Caco-2 (cell line): ENCODE data around the gene COPZ1. TPM values are rescaled to one million over a fixed set of nuclear protein-coding genes. Genes with fewer than 3 reads are reported as not detected.

Experiments used
- Bru-seq: library from RNA; stranded (reverse); fragments of 400-500 nt; gene quantifications from one replicate; lab custom pipeline; 2021; lab: Mats Ljungman, UMichigan
- BruChase-seq, 2 experiments: library from RNA; stranded (reverse); fragments of 400-500 nt; gene quantifications; one replicate each; lab custom pipeline; 2021; lab: Mats Ljungman, UMichigan
- BruUV-seq: library from RNA; stranded (reverse); fragments of 400-500 nt; replicated peaks from 2 replicates; lab custom pipeline; 2021; lab: Mats Ljungman, UMichigan
- CTCF ChIA-PET: fragments of 300-600 bp; sonication (Branson Sonifier 250); formaldehyde crosslinking; loops from one replicate; lab custom pipeline; 2022; ENCODE audit warnings: antibody characterized with exemption; lab: Charles Lee
- POLR2A ChIA-PET: fragments of 300-600 bp; sonication (Branson Sonifier 250); formaldehyde crosslinking; loops from one replicate; lab custom pipeline; 2022; ENCODE audit warnings: antibody characterized with exemption; lab: Charles Lee
- DNase-seq, 2 experiments: peaks; one replicate each; pipeline versions ENCODE4 v3.0.0 to v3.0.0-alpha.2; 2020 to 2022
- H3K27me3 ChIP-seq: replicated peaks from 2 replicates; pipeline ENCODE4 v1.6.0; 2011; ENCODE audit warnings: low read length; ENCODE audit not compliant: control insufficient read depth, insufficient read depth
- H3K36me3 ChIP-seq: 2 replicates; pipeline ENCODE4 v1.5.1; 2011; ENCODE audit warnings: low read length; ENCODE audit not compliant: control insufficient read depth, insufficient read depth
- H3K4me1 ChIP-seq: fragments of 250-450 bp; sonication (Bioruptor Pico); 2 replicates; pipeline ENCODE4 v1.5.1; 2020; ENCODE audit warnings: mild to moderate bottlenecking
- H3K4me3 ChIP-seq: 2 replicates; pipeline ENCODE4 v1.5.1; 2011; ENCODE audit warnings: low read depth, mild to moderate bottlenecking, control low read depth, low read length
- H3K9me3 ChIP-seq: fragments of 250-450 bp; sonication (Bioruptor Pico); 2 replicates; pipeline ENCODE4 v1.5.1; 2020; ENCODE audit warnings: mild to moderate bottlenecking, moderate library complexity
- H3K27ac Mint-ChIP-seq: one replicate; pipeline ENCODE4 v1.8.0; 2022; ENCODE audit warnings: mixed read lengths; ENCODE audit not compliant: unreplicated experiment
- H3K27me3 Mint-ChIP-seq: one replicate; pipeline ENCODE4 v1.8.0; 2022; ENCODE audit warnings: mixed read lengths; ENCODE audit not compliant: insufficient read depth, unreplicated experiment
- H3K36me3 Mint-ChIP-seq: one replicate; pipeline ENCODE4 v1.8.0; 2022; ENCODE audit warnings: mild to moderate bottlenecking, mixed read lengths; ENCODE audit not compliant: insufficient read depth, unreplicated experiment
- H3K4me1 Mint-ChIP-seq: one replicate; pipeline ENCODE4 v1.8.0; 2022; ENCODE audit warnings: low read depth, mixed read lengths; ENCODE audit not compliant: unreplicated experiment
- H3K4me3 Mint-ChIP-seq: one replicate; pipeline ENCODE4 v1.8.0; 2022; ENCODE audit warnings: mild to moderate bottlenecking, moderate library complexity, mixed read lengths; ENCODE audit not compliant: unreplicated experiment
- H3K9me3 Mint-ChIP-seq: one replicate; pipeline ENCODE4 v1.8.0; 2022; ENCODE audit warnings: mixed read lengths; ENCODE audit not compliant: unreplicated experiment
- CTCF ChIP-seq, 2 experiments: fragments of 200-600 bp in 1 of 2; IDR thresholded peaks; 1 replicate in 1 of 2; 2 replicates in 1 of 2; pipeline versions ENCODE4 v1.5.1 to v1.8.0; 2011 to 2022; ENCODE audit warnings: antibody characterized with exemption in 1 of 2, control low read depth in 1 of 2, inconsistent platforms in 1 of 2, low read depth in 1 of 2, low read length in 1 of 2, mild to moderate bottlenecking in 1 of 2, moderate library complexity in 1 of 2; ENCODE audit not compliant: insufficient read depth in 1 of 2, severe bottlenecking in 1 of 2, unreplicated experiment in 1 of 2
- intact Hi-C: fragments of 100-400 bp; cut with micrococcal nuclease; formaldehyde crosslinking; loops from one replicate; pipeline ENCODE4 v1.10.0; 2022; ENCODE audit not compliant: unreplicated experiment
- long read RNA-seq: library from polyadenylated mRNA; stranded (forward); transcript quantifications from one replicate; pipeline ENCODE4 v2.0.0, GENCODE V29; 2022
- total RNA-seq: library from RNA; stranded (reverse); gene quantifications from 2 replicates; pipeline ENCODE4 v1.2.3, GENCODE V29; 2022

Gene COPZ1, protein sequence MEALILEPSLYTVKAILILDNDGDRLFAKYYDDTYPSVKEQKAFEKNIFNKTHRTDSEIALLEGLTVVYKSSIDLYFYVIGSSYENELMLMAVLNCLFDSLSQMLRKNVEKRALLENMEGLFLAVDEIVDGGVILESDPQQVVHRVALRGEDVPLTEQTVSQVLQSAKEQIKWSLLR
- 129 and 133 TPM in 2 replicates for total RNA-seq
- percentile 78 among the genes with signal in this experiment for Bru-seq, nascent RNA
- percentile 89 among the genes with signal in this experiment for BruChase-seq, experiment 1, labeled RNA remaining after a 2-hour chase
- BruChase-seq, experiment 2, labeled RNA remaining after a 6-hour chase = percentile 97 among the genes with signal in this experiment
- long read RNA-seq, transcript COPZ1-201 (9 exons, 1,897 nt) = major isoform, 79 of 91 reads
- long read RNA-seq, partial matches to known transcripts = 2 of 91 reads
- long read RNA-seq, other reads (novel, unspliced or antisense) = 6 of 91 reads

GRCh38 chr12:54324617-54325441 is at the start of gene COPZ1:
TSS of gene COPZ1 (plus strand) at chr12:54325131. CDS start at chr12:54325164, 33 bp downstream.
- Mint-ChIP-seq H3K27ac (peak within 1 kb of the TSS; percentile 98), H3K9me3 (no peaks in the 10 kb centered on the region), H3K27me3 (no peaks in the 10 kb centered on the region), H3K4me3 (peak within 1 kb of the TSS; percentile 96), H3K4me1 (peaks cover 16% of the 10 kb centered on the region), H3K36me3 (peaks cover 13% of the 10 kb centered on the region)
- TF ChIP-seq CTCF (IDR thresholded peaks at IDR 0.05; ENCODE audit: insufficient read depth in 1 of 2, low read depth in 1 of 2, low read length in 1 of 2, severe bottlenecking in 1 of 2, unreplicated experiment in 1 of 2) = peak; percentile 61 to 72
- no TSS peak for BruUV-seq
- Histone ChIP-seq H3K4me1 (peaks cover 17% of the 10 kb centered on the region), H3K27me3 (no peaks in the 10 kb centered on the region), H3K4me3 (peak within 1 kb of the TSS; percentile 74), H3K9me3 (no peaks in the 10 kb centered on the region), H3K36me3 (no peaks in the 10 kb centered on the region)
- ChIA-PET CTCF (interaction anchor here (0.5 to 2.4 kb wide), 51 partner anchors 8 to 1863 kb away, joined by 3 to 56 read pairs (median 5); partner anchors contain the start of genes CBX5, HNRNPA1, HOXC13 and HOXC5), POLR2A (interaction anchor here (0.5 to 2.0 kb wide), 24 partner anchors 12 to 1827 kb away, joined by 3 to 99 read pairs (median 6); partner anchors contain the start of genes CBX5, HNRNPA1, HOXC5 and HOXC8)
- intact Hi-C loops = loop anchor here (1.0 kb wide), 6 partner anchors 24 to 105 kb away; partner anchors contain the start of genes CBX5, HNRNPA1 and NFE2
- DNase-seq = peak; percentile 95 to 98

- H3K27ac Mint-ChIP-seq = no peak overlapping the region
- CTCF ChIA-PET = interaction anchor here (1.9 kb wide), 1 partner anchor 48 kb away, joined by 6 read pairs; the partner anchor contains the start of gene COPZ1
- H3K4me3 Mint-ChIP-seq = no peak overlapping the region
These were observed 48.6 kb upstream of the COPZ1 start for GRCh38 chr12:54276368-54276767.

More at GRCh38 chr12:54276368-54276767, 48.6 kb upstream of the COPZ1 start:
- H3K4me1 ChIP-seq = peaks cover 9% of the 10 kb centered on the region
- peaks cover 23% of the 10 kb centered on the region for H3K36me3 Mint-ChIP-seq
- POLR2A ChIA-PET = no interaction called here
- no peak for TF ChIP-seq CTCF (IDR thresholded peaks at IDR 0.05; ENCODE audit: insufficient read depth in 1 of 2, low read depth in 1 of 2, low read length in 1 of 2, severe bottlenecking in 1 of 2, unreplicated experiment in 1 of 2)
- DNase-seq = no peak
- H3K27me3 Mint-ChIP-seq = no peaks in the 10 kb centered on the region
- H3K4me3 ChIP-seq = no peak overlapping the region
- no peaks in the 10 kb centered on the region for H3K9me3 Mint-ChIP-seq
- intact Hi-C loops = no loop called here
- BruUV-seq = no TSS peak
- no peaks in the 10 kb centered on the region for H3K4me1 Mint-ChIP-seq
- H3K9me3 ChIP-seq = no peaks in the 10 kb centered on the region
- no peaks in the 10 kb centered on the region for H3K36me3 ChIP-seq
- H3K27me3 ChIP-seq = no peaks in the 10 kb centered on the region
